CD8-positive, alpha-beta memory T cell (primary cell): ENCODE data around the gene CTNNA3. TPM values are rescaled to one million over a fixed set of nuclear protein-coding genes. Genes with fewer than 3 reads are reported as not detected.

Experiments used
- CTCF ChIA-PET: fragments of 350-600 bp; sonication (Branson Sonifier 250); formaldehyde crosslinking; loops from one replicate; lab custom pipeline; 2021; ENCODE audit warnings: antibody characterized with exemption; lab: Charles Lee
- POLR2A ChIA-PET: fragments of 350-600 bp; sonication (Branson Sonifier 250); formaldehyde crosslinking; loops from one replicate; lab custom pipeline; 2021; ENCODE audit warnings: antibody characterized with exemption; lab: Charles Lee
- DNase-seq, 5 donors: peaks; one replicate each; pipeline versions ENCODE4 v3.0.0 to v3.0.0-alpha.2; 2020 to 2022; ENCODE audit warnings: mixed read lengths in 1 of 5
- H3K27ac ChIP-seq: one replicate; pipeline ENCODE4 v1.7.0; 2013; ENCODE audit warnings: low read depth, mild to moderate bottlenecking, low read length, moderate library complexity
- H3K27me3 ChIP-seq: 2 replicates; pipeline ENCODE4 v1.7.0; 2013; ENCODE audit warnings: low read length, mild to moderate bottlenecking; ENCODE audit not compliant: insufficient read depth, poor library complexity, severe bottlenecking
- H3K36me3 ChIP-seq: 2 replicates; pipeline ENCODE4 v1.7.0; 2013; ENCODE audit warnings: mild to moderate bottlenecking, low read length, moderate library complexity; ENCODE audit not compliant: insufficient read depth
- H3K4me1 ChIP-seq: 2 replicates; pipeline ENCODE4 v1.7.0; 2013; ENCODE audit warnings: mild to moderate bottlenecking, low read length, moderate library complexity; ENCODE audit not compliant: insufficient read depth
- H3K4me3 ChIP-seq: 2 replicates; pipeline ENCODE4 v1.7.0; 2013; ENCODE audit warnings: mild to moderate bottlenecking, low read length
- H3K9me3 ChIP-seq: 2 replicates; pipeline ENCODE4 v1.7.0; 2013; ENCODE audit warnings: mild to moderate bottlenecking, low read length
- H3K27ac Mint-ChIP-seq, 8 donors: one replicate each; pipeline ENCODE4 v1.8.0; 2020 to 2021; ENCODE audit warnings: mixed read lengths in 8 of 8, mild to moderate bottlenecking in 6 of 8, inconsistent platforms in 3 of 8, moderate library complexity in 3 of 8
- H3K27me3 Mint-ChIP-seq, 2 donors: one replicate each; pipeline ENCODE4 v1.8.0; 2020 to 2021; ENCODE audit warnings: mixed read lengths in 2 of 2, mild to moderate bottlenecking in 1 of 2, moderate library complexity in 1 of 2
- H3K36me3 Mint-ChIP-seq, 3 donors: one replicate each; pipeline ENCODE4 v1.8.0; 2020 to 2021; ENCODE audit warnings: mixed read lengths in 3 of 3, inconsistent platforms in 1 of 3, mild to moderate bottlenecking in 1 of 3
- H3K4me1 Mint-ChIP-seq, 3 donors: one replicate each; pipeline ENCODE4 v1.8.0; 2020 to 2021; ENCODE audit warnings: mixed read lengths in 3 of 3, inconsistent platforms in 1 of 3, mild to moderate bottlenecking in 1 of 3
- H3K4me3 Mint-ChIP-seq, 7 donors: one replicate each; pipeline ENCODE4 v1.8.0; 2020 to 2021; ENCODE audit warnings: mixed read lengths in 7 of 7, mild to moderate bottlenecking in 6 of 7, moderate library complexity in 4 of 7, inconsistent platforms in 2 of 7
- H3K9me3 Mint-ChIP-seq, 5 donors: one replicate each; pipeline ENCODE4 v1.8.0; 2020 to 2022; ENCODE audit warnings: mixed read lengths in 5 of 5, mild to moderate bottlenecking in 3 of 5, moderate library complexity in 2 of 5, inconsistent platforms in 1 of 5
- polyA plus RNA-seq: library from polyadenylated mRNA; unstranded; fragments of 300-500 nt; fragmentation: Illumina TruSeq; gene quantifications from one replicate; pipeline ENCODE4 v1.2.3, GENCODE V29; 2021
- total RNA-seq, 2 experiments: library from RNA; stranded (reverse); gene quantifications; one replicate each; pipeline ENCODE4 v1.2.3, GENCODE V29; 2021

Gene CTNNA3
- total and polyA plus RNA-seq, 3 experiments from 2014 or later: 0.92 TPM; not detected in 2

GRCh38 chr10:66934711-66935110 lies 761.3 kb downstream of the CTNNA3 start:
- H3K9me3 Mint-ChIP-seq: peaks cover 0 to 4% (median 2%) of the 10 kb centered on the region in 5 donors
- CTCF ChIA-PET: no interaction called here
- no peaks in the 10 kb centered on the region for H3K4me1 Mint-ChIP-seq
- H3K36me3 ChIP-seq: no peaks in the 10 kb centered on the region
- POLR2A ChIA-PET: no interaction called here
- no peaks in the 10 kb centered on the region for H3K27me3 ChIP-seq
- H3K9me3 ChIP-seq: no peaks in the 10 kb centered on the region
- no peak overlapping the region for H3K4me3 Mint-ChIP-seq
- H3K4me3 ChIP-seq: no peak overlapping the region
- H3K27ac Mint-ChIP-seq: no peak overlapping the region
- H3K36me3 Mint-ChIP-seq: no peaks in the 10 kb centered on the region
- no peaks in the 10 kb centered on the region for H3K4me1 ChIP-seq
- no peaks in the 10 kb centered on the region for H3K27me3 Mint-ChIP-seq
- no peak overlapping the region for H3K27ac ChIP-seq
- DNase-seq: no peak

DNA sequence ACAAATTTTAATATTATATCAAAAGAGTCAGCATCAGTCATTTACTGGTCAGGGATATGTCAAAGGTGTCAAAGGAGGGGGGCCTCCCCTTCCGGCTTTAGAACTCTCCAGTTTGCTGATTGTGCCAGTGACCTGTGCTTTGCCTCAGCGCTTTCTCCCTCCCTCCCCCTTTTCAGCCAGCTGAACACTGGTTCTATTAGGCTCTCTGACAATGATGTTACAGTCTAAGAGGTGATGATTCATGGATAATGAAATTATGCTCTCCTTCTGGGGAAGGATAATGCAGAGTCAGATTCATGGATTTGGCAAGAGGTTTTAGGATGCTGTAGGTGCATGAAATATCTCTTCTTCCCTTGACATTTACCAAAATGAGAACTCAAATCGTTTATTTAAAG lies 764.0 kb downstream of the CTNNA3 start:
- H3K36me3 Mint-ChIP-seq: peaks cover 0 to 1% (median 0%) of the 10 kb centered on the region in 3 donors
- no peaks in the 10 kb centered on the region for H3K4me1 ChIP-seq
- H3K27me3 ChIP-seq: no peaks in the 10 kb centered on the region
- no peaks in the 10 kb centered on the region for H3K36me3 ChIP-seq
- ChIA-PET CTCF (no interaction called here), POLR2A (no interaction called here)
- H3K4me3 Mint-ChIP-seq: no peak overlapping the region
- H3K27ac ChIP-seq: no peak overlapping the region
- no peak for DNase-seq
- no peaks in the 10 kb centered on the region for H3K4me1 Mint-ChIP-seq
- H3K27me3 Mint-ChIP-seq: peaks cover 5 to 25% of the 10 kb centered on the region in 2 donors
- H3K4me3 ChIP-seq: no peak overlapping the region
- no peaks in the 10 kb centered on the region for H3K9me3 ChIP-seq
- no peak overlapping the region for H3K27ac Mint-ChIP-seq
- peaks cover 0 to 6% (median 0%) of the 10 kb centered on the region in 5 donors for H3K9me3 Mint-ChIP-seq

GRCh38 chr10:66931340-66931948 lies 764.6 kb downstream of the CTNNA3 start:
- CTCF ChIA-PET: no interaction called here
- POLR2A ChIA-PET: no interaction called here
- H3K4me3 ChIP-seq: no peak overlapping the region
- no peak overlapping the region for H3K27ac ChIP-seq
- H3K27me3 ChIP-seq: no peaks in the 10 kb centered on the region
- DNase-seq: no peak
- Mint-ChIP-seq H3K27ac (no peak overlapping the region), H3K4me3 (no peak overlapping the region), H3K4me1 (no peaks in the 10 kb centered on the region), H3K27me3 (peaks cover 5 to 26% of the 10 kb centered on the region in 2 donors), H3K9me3 (peaks cover 0 to 6% (median 0%) of the 10 kb centered on the region in 5 donors), H3K36me3 (peaks cover 0 to 1% (median 0%) of the 10 kb centered on the region in 3 donors)
- H3K4me1 ChIP-seq: no peaks in the 10 kb centered on the region
- H3K9me3 ChIP-seq: no peaks in the 10 kb centered on the region
- no peaks in the 10 kb centered on the region for H3K36me3 ChIP-seq

- no peak overlapping the region for H3K27ac Mint-ChIP-seq
- POLR2A ChIA-PET: no interaction called here
- peaks cover 0 to 1% (median 0%) of the 10 kb centered on the region in 3 donors for H3K36me3 Mint-ChIP-seq
- no peak for DNase-seq
- no peak overlapping the region for H3K27ac ChIP-seq
- no peak overlapping the region for H3K4me3 Mint-ChIP-seq
- H3K27me3 ChIP-seq: no peaks in the 10 kb centered on the region
- no peak overlapping the region for H3K4me3 ChIP-seq
- H3K9me3 Mint-ChIP-seq: peaks cover 0 to 4% (median 0%) of the 10 kb centered on the region in 5 donors
- H3K27me3 Mint-ChIP-seq: peaks cover 5 to 30% of the 10 kb centered on the region in 2 donors
- no peaks in the 10 kb centered on the region for H3K36me3 ChIP-seq
- H3K9me3 ChIP-seq: no peaks in the 10 kb centered on the region
- H3K4me1 ChIP-seq: no peaks in the 10 kb centered on the region
- H3K4me1 Mint-ChIP-seq: peaks cover 0 to 3% (median 0%) of the 10 kb centered on the region in 3 donors
- CTCF ChIA-PET: no interaction called here
Observed at GRCh38 chr10:66929375-66929774, 766.6 kb downstream of the CTNNA3 start.

GRCh38 chr10:66928776-66929175 lies 767.2 kb downstream of the CTNNA3 start:
- Mint-ChIP-seq H3K4me3 (no peak overlapping the region), H3K27me3 (peaks cover 7 to 30% of the 10 kb centered on the region in 2 donors), H3K9me3 (peaks cover 0 to 4% (median 0%) of the 10 kb centered on the region in 5 donors), H3K4me1 (peaks cover 0 to 3% (median 0%) of the 10 kb centered on the region in 3 donors), H3K27ac (no peak overlapping the region), H3K36me3 (peaks cover 0 to 1% (median 0%) of the 10 kb centered on the region in 3 donors)
- no peak overlapping the region for H3K4me3 ChIP-seq
- POLR2A ChIA-PET: no interaction called here
- no peaks in the 10 kb centered on the region for H3K36me3 ChIP-seq
- no peaks in the 10 kb centered on the region for H3K27me3 ChIP-seq
- no peak overlapping the region for H3K27ac ChIP-seq
- DNase-seq: no peak
- CTCF ChIA-PET: no interaction called here
- H3K9me3 ChIP-seq: no peaks in the 10 kb centered on the region
- H3K4me1 ChIP-seq: no peaks in the 10 kb centered on the region

- H3K36me3 Mint-ChIP-seq: peaks cover 0 to 1% (median 0%) of the 10 kb centered on the region in 3 donors
- no peaks in the 10 kb centered on the region for H3K4me1 ChIP-seq
- no peak overlapping the region for H3K27ac Mint-ChIP-seq
- H3K27me3 Mint-ChIP-seq: peaks cover 7 to 30% of the 10 kb centered on the region in 2 donors
- CTCF ChIA-PET: no interaction called here
- DNase-seq: no peak
- H3K27me3 ChIP-seq: no peaks in the 10 kb centered on the region
- H3K9me3 Mint-ChIP-seq: peaks cover 0 to 4% (median 0%) of the 10 kb centered on the region in 5 donors
- H3K27ac ChIP-seq: no peak overlapping the region
- H3K4me3 ChIP-seq: no peak overlapping the region
- POLR2A ChIA-PET: no interaction called here
- H3K4me3 Mint-ChIP-seq: no peak overlapping the region
- no peaks in the 10 kb centered on the region for H3K9me3 ChIP-seq
- H3K4me1 Mint-ChIP-seq: peaks cover 0 to 3% (median 0%) of the 10 kb centered on the region in 3 donors
- H3K36me3 ChIP-seq: no peaks in the 10 kb centered on the region
Observed at GRCh38 chr10:66927971-66928770, 767.8 kb downstream of the CTNNA3 start.

- H3K9me3 Mint-ChIP-seq: peaks cover 0 to 4% (median 0%) of the 10 kb centered on the region in 5 donors
- CTCF ChIA-PET: no interaction called here
- H3K4me3 Mint-ChIP-seq: no peak overlapping the region
Observed at GRCh38 chr10:66927251-66927935, 768.6 kb downstream of the CTNNA3 start.

GRCh38 chr10:66926841-66927240 lies 769.2 kb downstream of the CTNNA3 start:
- peaks cover 7 to 30% of the 10 kb centered on the region in 2 donors for H3K27me3 Mint-ChIP-seq
- CTCF ChIA-PET: no interaction called here

More at GRCh38 chr10:66927251-66927935, 768.6 kb downstream of the CTNNA3 start:
- H3K4me1 Mint-ChIP-seq: peaks cover 0 to 3% (median 0%) of the 10 kb centered on the region in 3 donors
- no peak overlapping the region for H3K4me3 ChIP-seq
- no peak for DNase-seq
- H3K9me3 ChIP-seq: no peaks in the 10 kb centered on the region
- peaks cover 7 to 30% of the 10 kb centered on the region in 2 donors for H3K27me3 Mint-ChIP-seq
- no peaks in the 10 kb centered on the region for H3K36me3 ChIP-seq
- H3K4me1 ChIP-seq: no peaks in the 10 kb centered on the region
- H3K27ac ChIP-seq: no peak overlapping the region
- no peaks in the 10 kb centered on the region for H3K27me3 ChIP-seq
- POLR2A ChIA-PET: no interaction called here
- peaks cover 0 to 1% (median 0%) of the 10 kb centered on the region in 3 donors for H3K36me3 Mint-ChIP-seq
- H3K27ac Mint-ChIP-seq: no peak overlapping the region

More at GRCh38 chr10:66926841-66927240, 769.2 kb downstream of the CTNNA3 start:
- Histone ChIP-seq H3K27me3 (no peaks in the 10 kb centered on the region), H3K4me3 (no peak overlapping the region), H3K4me1 (no peaks in the 10 kb centered on the region), H3K9me3 (no peaks in the 10 kb centered on the region), H3K27ac (no peak overlapping the region), H3K36me3 (no peaks in the 10 kb centered on the region)
- Mint-ChIP-seq H3K36me3 (peaks cover 0 to 1% (median 0%) of the 10 kb centered on the region in 3 donors), H3K4me1 (peaks cover 0 to 3% (median 0%) of the 10 kb centered on the region in 3 donors), H3K4me3 (no peak overlapping the region), H3K9me3 (peaks cover 0 to 4% (median 0%) of the 10 kb centered on the region in 5 donors), H3K27ac (no peak overlapping the region)
- no peak for DNase-seq
- POLR2A ChIA-PET: no interaction called here
